Smooth muscle cell (in vitro differentiated cells): ENCODE measurements around the gene PIK3C3. TPM values are rescaled to one million over a fixed set of nuclear protein-coding genes. Genes with fewer than 3 reads are reported as not detected.

Source experiments
- DNase-seq: peaks from one replicate; lab custom pipeline; 2025; ENCODE audit not compliant: unreplicated experiment; lab: John Stamatoyannopoulos, UW
- H2AFZ ChIP-seq: fragments of 200-600 bp; sonication (generic); 2 replicates; pipeline ENCODE4 v1.6.0; 2016; ENCODE audit warnings: antibody characterized with exemption, low read depth, mild to moderate bottlenecking
- H3F3A ChIP-seq: fragments of 200-600 bp; sonication (generic); 2 replicates; pipeline ENCODE4 v1.6.0; 2017; ENCODE audit warnings: antibody characterized with exemption, low read depth
- H3K27ac ChIP-seq: fragments of 200-600 bp; sonication (generic); 2 replicates; pipeline ENCODE4 v1.5.1; 2016; ENCODE audit warnings: low read depth, mild to moderate bottlenecking
- H3K27me3 ChIP-seq: fragments of 200-600 bp; sonication (generic); 2 replicates; pipeline ENCODE4 v1.6.1; 2016; ENCODE audit warnings: low read depth, mild to moderate bottlenecking
- H3K36me3 ChIP-seq: fragments of 200-600 bp; sonication (generic); 2 replicates; pipeline ENCODE4 v1.5.1; 2016; ENCODE audit warnings: low read depth
- H3K4me1 ChIP-seq: fragments of 200-600 bp; sonication (generic); 2 replicates; pipeline ENCODE4 v1.5.1; 2016; ENCODE audit warnings: low read depth
- H3K4me2 ChIP-seq: fragments of 200-600 bp; sonication (generic); 2 replicates; pipeline ENCODE4 v1.6.0; 2016; ENCODE audit warnings: mild to moderate bottlenecking
- H3K4me3 ChIP-seq: fragments of 200-600 bp; sonication (generic); 2 replicates; pipeline ENCODE4 v1.5.1; 2016; ENCODE audit warnings: mild to moderate bottlenecking
- H3K79me2 ChIP-seq: fragments of 200-600 bp; sonication (generic); 2 replicates; pipeline ENCODE4 v1.6.0; 2016; ENCODE audit warnings: low read depth, mild to moderate bottlenecking
- H3K9ac ChIP-seq: fragments of 200-600 bp; sonication (generic); 2 replicates; pipeline ENCODE4 v1.6.0; 2016; ENCODE audit warnings: low read depth
- H3K9me3 ChIP-seq: fragments of 200-600 bp; sonication (generic); replicated peaks from 2 replicates; pipeline ENCODE4 v1.5.1; 2016; ENCODE audit warnings: low read depth
- H4K20me1 ChIP-seq: fragments of 200-600 bp; sonication (generic); 2 replicates; pipeline ENCODE4 v1.6.0; 2016; ENCODE audit warnings: low read depth
- CTCF ChIP-seq: fragments of 200-600 bp; sonication (generic); IDR thresholded peaks from 2 replicates; pipeline ENCODE4 v1.5.1; 2017; ENCODE audit warnings: borderline replicate concordance, mild to moderate bottlenecking, antibody characterized with exemption; ENCODE audit not compliant: insufficient read depth, poor library complexity, severe bottlenecking
- WGBS: methylation state at CpG from one replicate; pipeline ENCODE4 v1.1.7; 2016; ENCODE audit warnings: low lambda C conversion rate; 5-methylcytosine and 5-hydroxymethylcytosine counted together
- polyA plus RNA-seq: library from polyadenylated mRNA; unstranded; fragments of >200 nt; fragmentation: Nextera tagmentation; extraction: Ambion mirVana; gene quantifications from 2 replicates; pipeline ENCODE4 v1.2.1, GENCODE V29; 2016
- total RNA-seq: library from RNA; depleted of rRNA; stranded (reverse); fragments of >200 nt; gene quantifications from 2 replicates; pipeline ENCODE4 v1.2.3, GENCODE V29; 2014

Gene PIK3C3
- total and polyA plus RNA-seq, 2 experiments from 2014 or later, result 19.2 to 58.6 TPM

GRCh38 chr18:42074704-42075103, 119.7 kb downstream of the PIK3C3 start:
- 95% methylated on average over 3 of the region's 3 CpGs for WGBS
- no peak for TF ChIP-seq CTCF

GRCh38 chr18:42078711-42079110, 123.7 kb downstream of the PIK3C3 start:
- H4K20me1 ChIP-seq, result no peaks in the 10 kb centered on the region
- WGBS, result 86% methylated on average over 2 of the region's 2 CpGs
- H3K27ac ChIP-seq, result no peak overlapping the region
- peaks cover 14% of the 10 kb centered on the region for H3K36me3 ChIP-seq
- H3K27me3 ChIP-seq, result no peaks in the 10 kb centered on the region
- no peaks in the 10 kb centered on the region for H3F3A ChIP-seq
- H3K4me1 ChIP-seq, result no peaks in the 10 kb centered on the region
- DNase-seq, result no peak
- H3K4me3 ChIP-seq, result no peak overlapping the region
- no peak overlapping the region for H2AFZ ChIP-seq
- H3K79me2 ChIP-seq, result no peaks in the 10 kb centered on the region
- no peak for TF ChIP-seq CTCF
- H3K4me2 ChIP-seq, result no peak overlapping the region
- H3K9ac ChIP-seq, result no peak overlapping the region
- no peaks in the 10 kb centered on the region for H3K9me3 ChIP-seq

More at GRCh38 chr18:42074704-42075103, 119.7 kb downstream of the PIK3C3 start:
- H3K79me2 ChIP-seq, result no peaks in the 10 kb centered on the region
- no peaks in the 10 kb centered on the region for H3K9me3 ChIP-seq
- no peaks in the 10 kb centered on the region for H4K20me1 ChIP-seq
- H3F3A ChIP-seq, result no peaks in the 10 kb centered on the region
- H2AFZ ChIP-seq, result no peak overlapping the region
- H3K27me3 ChIP-seq, result no peaks in the 10 kb centered on the region
- H3K9ac ChIP-seq, result no peak overlapping the region
- H3K36me3 ChIP-seq, result peaks cover 29% of the 10 kb centered on the region
- H3K4me1 ChIP-seq, result no peaks in the 10 kb centered on the region
- no peak for DNase-seq
- no peak overlapping the region for H3K4me3 ChIP-seq
- no peak overlapping the region for H3K4me2 ChIP-seq
- H3K27ac ChIP-seq, result no peak overlapping the region

GRCh38 chr18:42080340-42080739, 125.3 kb downstream of the PIK3C3 start:
- no peak overlapping the region for H3K4me3 ChIP-seq
- H3K4me1 ChIP-seq, result no peaks in the 10 kb centered on the region
- H4K20me1 ChIP-seq, result no peaks in the 10 kb centered on the region
- H3K9me3 ChIP-seq, result no peaks in the 10 kb centered on the region
- H3F3A ChIP-seq, result no peaks in the 10 kb centered on the region
- no peak overlapping the region for H3K4me2 ChIP-seq
- H3K9ac ChIP-seq, result no peak overlapping the region
- DNase-seq, result no peak
- no peaks in the 10 kb centered on the region for H3K79me2 ChIP-seq
- no peak overlapping the region for H3K27ac ChIP-seq
- no peak overlapping the region for H2AFZ ChIP-seq
- 95% methylated on average over 3 of the region's 3 CpGs for WGBS
- TF ChIP-seq CTCF, result no peak
- H3K27me3 ChIP-seq, result no peaks in the 10 kb centered on the region
- peaks cover 14% of the 10 kb centered on the region for H3K36me3 ChIP-seq

GRCh38 chr18:42082415-42083234, 127.6 kb downstream of the PIK3C3 start:
- no peaks in the 10 kb centered on the region for H3F3A ChIP-seq
- H3K27me3 ChIP-seq, result no peaks in the 10 kb centered on the region
- H3K9me3 ChIP-seq, result no peaks in the 10 kb centered on the region
- TF ChIP-seq CTCF, result no peak
- H3K27ac ChIP-seq, result no peak overlapping the region
- H3K4me1 ChIP-seq, result no peaks in the 10 kb centered on the region
- H3K79me2 ChIP-seq, result no peaks in the 10 kb centered on the region
- H3K9ac ChIP-seq, result no peak overlapping the region
- no peak overlapping the region for H3K4me3 ChIP-seq
- H3K36me3 ChIP-seq, result peaks cover 3% of the 10 kb centered on the region
- no peak for DNase-seq
- no peak overlapping the region for H2AFZ ChIP-seq
- no peaks in the 10 kb centered on the region for H4K20me1 ChIP-seq
- no peak overlapping the region for H3K4me2 ChIP-seq
- WGBS, result 97% methylated on average over 4 of the region's 4 CpGs
